Activated CD8-positive, alpha-beta memory T cell treated with anti-CD3 and anti-CD28 coated beads, Interleukin-2, amount 50 U/mL, for 48 hours (primary cell): Measurements from ENCODE around the gene ELL2.

Experiments used
- DNase-seq: peaks from one replicate; pipeline ENCODE4 v3.0.0-alpha.2; 2020

ELL2 gene

DNA sequence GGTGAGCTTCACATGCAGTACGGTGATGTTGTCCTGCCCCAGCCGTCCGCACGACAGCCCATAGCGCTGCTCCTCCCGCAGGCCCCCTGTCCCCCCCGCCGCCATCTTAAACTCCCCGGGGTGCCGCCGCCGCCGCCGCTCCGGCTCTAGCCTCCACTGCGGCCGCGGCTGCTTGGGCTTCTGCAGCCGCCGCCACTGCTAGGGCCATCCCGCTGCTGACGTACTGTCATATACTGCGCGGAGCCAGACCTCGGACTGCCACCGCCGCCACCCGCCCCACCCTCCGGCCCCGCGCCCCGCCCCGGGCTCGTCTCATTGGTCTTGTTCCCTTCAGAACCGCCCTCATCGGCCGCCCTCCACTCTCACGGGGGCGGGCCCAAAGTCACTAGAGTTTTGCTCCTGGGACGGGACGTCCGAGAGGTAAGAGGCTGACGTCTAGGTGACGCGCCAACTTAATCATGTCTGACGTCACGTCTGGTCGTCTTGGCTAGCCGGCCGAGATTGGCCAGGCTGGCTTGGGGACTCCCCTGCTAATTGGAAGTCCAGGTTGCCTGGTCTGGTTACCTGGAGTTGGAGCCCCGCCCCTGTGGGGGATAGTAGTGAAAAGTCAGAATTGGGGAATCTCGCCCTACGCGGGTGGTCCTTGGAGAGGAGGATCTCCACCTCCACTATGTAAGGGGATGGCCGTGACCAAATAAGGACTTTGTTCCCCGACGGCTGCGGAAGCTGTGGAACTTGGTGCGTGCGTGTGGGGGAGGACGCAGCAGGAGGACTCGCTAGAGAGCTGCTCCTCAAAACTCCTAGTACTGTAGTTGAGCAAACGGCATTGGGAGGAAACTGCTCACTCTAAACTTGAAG, at the start of gene ELL2:
Gene ELL2 (minus strand): TSS at position 235 of the 858 bp plus-strand sequence. CDS start 130 bp downstream, at position 105.
- peak; percentile 97 for DNase-seq

DNA sequence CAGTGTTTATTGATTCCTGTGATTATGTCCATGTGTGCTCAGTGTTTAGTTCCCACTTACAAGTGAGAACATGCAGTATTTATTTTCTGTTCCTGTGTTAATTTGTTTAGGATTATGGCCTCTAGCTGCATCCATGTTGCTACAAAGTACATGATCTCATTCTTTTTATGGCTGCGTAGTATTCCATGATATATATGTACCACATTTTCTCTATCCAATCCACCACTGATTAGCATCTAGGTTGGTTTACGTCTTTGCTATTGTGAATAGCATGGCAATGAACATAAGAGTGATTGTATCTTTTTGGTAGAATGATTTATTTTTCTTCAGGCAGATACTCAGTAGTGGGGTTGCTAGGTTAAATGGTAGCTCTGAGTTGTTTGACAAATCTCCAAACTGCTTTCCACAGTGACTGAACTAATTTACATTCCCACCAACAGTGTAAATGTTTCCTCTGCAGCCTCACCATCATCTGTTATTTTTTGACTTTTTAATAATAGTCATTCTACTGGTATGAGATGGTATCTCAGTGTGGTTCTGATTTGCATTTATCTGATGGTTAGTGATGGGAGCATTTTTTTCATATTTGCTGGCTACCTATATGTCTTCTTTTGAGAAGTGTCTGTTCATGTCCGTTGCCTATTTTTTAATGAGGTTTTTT, 47.5 kb upstream of the ELL2 start:
- DNase-seq, result no peak

DNA sequence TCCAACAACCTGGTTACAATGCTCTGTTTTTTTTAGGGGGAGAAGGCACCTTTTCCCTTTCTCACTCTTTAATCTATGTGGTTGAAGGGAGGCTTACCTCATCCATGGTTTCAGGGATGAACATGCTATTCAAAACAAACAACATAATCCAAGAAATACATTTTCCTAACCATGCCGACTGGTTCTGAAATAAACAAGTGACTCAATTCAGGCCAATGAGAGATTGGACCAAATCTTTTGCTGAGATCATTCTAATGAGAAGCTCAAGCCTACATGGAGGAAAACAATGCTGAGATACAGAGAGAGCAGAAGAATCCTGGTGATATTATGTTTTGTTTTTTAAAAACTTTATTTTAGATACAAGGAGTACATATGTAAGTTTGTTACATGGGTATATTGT, 46.8 kb upstream of the ELL2 start:
- DNase-seq, result no peak

DNA sequence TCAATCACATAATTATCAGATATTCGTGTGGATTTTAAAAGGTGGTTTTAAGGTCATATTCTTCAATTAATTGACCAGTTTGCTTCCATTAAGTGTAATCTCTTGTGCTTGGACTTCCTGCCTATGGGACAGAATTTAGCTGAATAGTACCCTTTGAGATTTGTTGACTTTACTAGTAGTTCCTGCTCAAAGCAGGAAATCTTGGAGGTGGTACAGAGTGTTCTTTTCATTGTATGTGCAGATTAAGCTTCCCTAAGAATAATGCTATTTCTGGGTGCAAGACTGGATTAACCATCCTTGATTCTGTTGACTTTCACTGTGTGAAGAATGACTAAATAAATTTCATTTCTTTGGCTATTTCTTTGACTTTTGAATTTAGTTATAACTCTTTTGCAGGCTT, 45.4 kb upstream of the ELL2 start:
- DNase-seq, result no peak

DNA sequence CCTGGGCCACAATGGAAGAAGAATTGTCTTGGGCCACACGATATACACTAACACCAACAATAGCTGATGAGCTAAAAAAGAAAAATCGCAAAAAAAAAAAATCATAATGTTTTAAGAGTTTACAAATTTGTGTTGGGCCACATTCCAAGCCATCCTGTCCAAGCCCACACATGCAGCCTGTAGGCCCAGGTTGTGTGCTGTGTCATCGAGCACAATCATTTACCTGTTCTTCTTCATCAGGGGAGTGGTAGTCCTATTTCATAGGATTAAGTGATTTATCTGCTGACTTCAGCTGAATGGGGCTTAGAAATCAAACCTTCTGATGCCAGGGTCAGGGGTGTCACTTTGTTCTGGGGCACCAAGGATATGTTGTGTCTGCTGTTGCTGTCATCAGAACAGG, 44.6 kb upstream of the ELL2 start:
- DNase-seq, result no peak

DNA sequence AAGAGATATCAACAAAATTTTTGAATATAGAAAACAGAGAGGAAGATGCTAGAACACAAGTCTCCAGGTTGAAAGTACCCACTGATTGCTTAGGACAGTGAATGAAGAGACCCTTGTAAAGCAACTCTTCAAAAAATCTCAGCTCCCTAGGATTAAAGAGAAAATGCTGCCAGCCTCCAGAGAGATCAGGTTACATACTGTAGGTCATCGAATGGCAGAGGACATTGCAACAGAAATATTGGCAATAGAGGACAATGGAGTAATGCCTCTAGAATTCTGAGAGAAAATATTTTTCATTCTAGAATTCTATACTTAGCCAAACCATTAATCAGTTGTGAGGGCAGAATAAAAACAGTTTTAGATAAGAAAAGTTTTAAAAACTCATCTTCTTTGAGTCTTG, 43.1 kb upstream of the ELL2 start:
- DNase-seq, result no peak

DNA sequence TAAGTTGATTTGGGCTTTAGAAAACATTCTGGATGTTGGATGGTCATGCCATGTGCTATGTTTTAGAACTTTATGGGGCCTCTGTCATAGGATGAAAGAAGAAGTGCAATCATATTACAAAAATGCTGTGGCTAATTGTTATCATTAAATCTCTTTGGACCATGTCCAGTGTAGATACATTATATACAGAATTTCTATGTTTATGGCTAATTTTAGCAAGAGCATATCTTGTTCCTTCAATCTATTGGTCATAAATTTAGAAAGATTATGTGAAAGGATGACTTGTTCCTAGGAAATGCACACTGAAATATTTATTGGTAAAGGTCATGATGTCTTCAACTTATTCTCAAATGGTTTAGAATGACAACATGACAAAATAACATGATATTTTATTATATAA, 42.4 kb upstream of the ELL2 start:
- DNase-seq, result no peak

DNA sequence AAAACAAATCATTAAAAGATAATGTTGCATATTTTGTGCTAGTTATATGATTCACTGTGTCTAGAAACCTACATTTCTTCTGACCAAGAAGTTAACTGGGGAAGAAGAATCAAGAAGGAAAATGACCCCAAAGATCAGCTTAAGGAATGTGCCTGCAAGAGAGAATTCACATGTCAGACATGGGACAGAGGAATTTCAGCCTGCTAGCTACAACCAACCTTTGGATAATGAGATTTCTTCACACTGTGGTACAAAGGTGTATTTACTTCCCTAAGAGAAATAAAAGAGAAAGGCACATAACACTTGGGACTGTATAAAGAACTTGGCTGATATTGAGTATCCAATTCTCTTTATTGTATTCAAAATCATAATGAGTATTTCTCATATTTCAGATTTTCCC, 39.6 kb upstream of the ELL2 start:
- no peak for DNase-seq

DNA sequence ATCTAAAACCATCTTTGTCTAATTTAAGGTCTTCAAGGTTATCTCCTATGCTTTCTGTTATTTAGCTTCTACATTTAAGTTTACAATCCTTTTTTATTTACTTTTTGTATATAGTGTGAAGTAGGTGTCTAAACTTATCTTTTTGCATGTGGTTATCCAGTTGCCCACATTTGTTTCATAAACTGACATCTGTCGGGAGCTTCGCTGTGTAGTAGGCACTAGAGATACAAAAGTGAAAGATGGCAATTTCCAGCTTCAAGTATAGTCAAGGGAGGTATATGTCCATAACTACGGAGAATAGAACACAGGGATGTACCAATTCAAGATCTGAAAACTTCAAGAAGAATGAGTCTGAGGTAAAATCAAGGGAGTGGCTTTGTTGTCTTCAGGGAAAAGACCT, 38.7 kb upstream of the ELL2 start:
- DNase-seq, result no peak

DNA sequence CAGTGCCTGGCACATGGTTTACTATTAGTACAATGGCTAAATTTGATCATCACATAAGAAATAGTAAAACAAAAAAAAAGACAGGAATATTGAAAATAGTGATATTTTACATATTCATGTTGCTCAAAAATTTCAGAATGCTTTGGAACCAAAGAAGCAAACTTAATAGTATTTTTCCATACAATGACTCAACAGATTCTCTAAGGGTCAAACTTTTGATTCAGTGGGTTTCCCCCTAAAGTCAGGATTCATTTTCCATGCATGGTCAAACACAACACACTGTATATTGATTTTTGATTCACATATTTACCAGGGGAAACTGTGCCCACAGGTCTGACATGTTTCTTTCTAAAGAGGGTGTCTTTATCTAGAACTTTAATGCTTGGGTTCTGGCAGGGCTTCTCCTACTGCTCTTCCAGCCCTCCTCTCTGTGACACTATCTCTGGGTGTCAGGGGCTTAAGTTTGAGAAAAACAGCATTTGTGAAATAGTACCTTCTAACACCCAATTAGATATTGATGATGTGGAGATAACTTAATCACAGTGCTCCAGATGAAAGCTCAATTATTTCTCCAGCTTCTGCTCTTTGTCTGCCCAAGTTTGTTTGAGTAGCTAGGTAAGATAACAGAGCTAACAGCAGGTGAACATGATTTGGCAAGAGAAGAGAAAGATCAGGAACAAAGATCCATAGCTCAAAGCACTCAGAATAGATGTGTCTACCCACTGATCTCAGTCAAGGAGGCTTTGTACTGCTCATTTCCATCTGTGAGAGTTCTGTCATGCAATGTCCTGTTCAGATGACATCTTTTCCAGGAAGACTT, 35.5 kb upstream of the ELL2 start:
- no peak for DNase-seq

DNA sequence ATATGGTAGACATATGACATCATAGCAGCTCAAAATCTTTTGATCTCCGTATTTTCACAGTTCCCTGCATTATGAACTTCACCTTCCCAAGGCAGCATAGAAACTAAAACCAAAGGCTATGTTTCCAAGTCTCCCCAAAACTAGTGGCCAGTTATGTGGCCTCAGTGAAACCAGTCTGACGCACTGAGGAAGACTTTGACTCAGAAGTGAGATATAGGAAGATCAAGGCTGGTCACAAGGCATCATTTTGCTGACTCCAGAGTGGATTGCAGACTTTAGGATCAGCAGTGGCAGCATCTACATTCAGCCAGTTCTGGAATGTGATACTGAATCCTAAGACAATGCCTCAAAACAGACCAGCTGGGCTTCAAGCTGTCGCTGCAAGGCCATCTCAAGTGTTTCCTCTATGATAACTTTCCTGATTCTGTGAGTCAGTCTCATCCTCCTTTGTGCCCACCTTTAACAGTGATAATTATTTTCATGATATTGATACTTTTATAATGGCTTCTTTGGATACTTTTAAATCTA, 34.4 kb upstream of the ELL2 start:
- no peak for DNase-seq

DNA sequence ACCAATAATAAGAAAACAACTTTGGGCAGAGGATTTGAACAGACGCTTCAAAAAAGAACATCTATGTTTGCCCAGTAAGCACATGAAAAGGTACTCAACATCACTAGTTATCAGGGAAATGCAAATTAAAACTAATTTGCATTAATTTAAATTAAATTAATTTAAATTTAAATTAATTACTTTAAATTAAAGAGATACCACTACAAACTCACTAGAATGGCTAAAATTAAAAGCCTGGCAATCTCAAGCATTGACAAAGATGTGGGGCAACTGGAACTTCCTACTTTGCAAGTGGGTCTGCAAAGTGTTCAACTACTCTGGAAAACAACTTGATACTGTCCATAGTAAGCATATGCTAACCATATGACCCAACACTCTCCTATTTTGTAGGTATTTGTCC, 32.1 kb upstream of the ELL2 start:
- DNase-seq, result no peak

DNA sequence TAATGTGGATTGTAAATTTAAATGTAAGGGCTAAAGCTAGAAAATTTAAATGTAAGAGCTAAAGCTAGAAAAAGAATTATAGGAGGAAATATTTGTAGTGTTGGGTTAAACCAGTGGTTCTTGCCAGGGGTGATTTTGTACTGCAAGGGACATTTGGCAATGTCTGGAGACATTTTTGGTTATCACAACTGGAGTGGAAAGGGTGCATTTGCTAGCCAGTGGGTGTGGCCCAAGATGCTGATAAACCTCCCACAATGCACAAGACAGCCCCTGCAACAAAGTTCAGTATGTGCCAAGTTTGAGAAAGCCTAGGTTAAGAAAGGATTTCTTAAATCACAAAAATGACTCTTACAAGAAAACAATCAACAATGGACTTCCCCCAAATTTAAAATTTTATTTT, 31.6 kb upstream of the ELL2 start:
- no peak for DNase-seq

DNA sequence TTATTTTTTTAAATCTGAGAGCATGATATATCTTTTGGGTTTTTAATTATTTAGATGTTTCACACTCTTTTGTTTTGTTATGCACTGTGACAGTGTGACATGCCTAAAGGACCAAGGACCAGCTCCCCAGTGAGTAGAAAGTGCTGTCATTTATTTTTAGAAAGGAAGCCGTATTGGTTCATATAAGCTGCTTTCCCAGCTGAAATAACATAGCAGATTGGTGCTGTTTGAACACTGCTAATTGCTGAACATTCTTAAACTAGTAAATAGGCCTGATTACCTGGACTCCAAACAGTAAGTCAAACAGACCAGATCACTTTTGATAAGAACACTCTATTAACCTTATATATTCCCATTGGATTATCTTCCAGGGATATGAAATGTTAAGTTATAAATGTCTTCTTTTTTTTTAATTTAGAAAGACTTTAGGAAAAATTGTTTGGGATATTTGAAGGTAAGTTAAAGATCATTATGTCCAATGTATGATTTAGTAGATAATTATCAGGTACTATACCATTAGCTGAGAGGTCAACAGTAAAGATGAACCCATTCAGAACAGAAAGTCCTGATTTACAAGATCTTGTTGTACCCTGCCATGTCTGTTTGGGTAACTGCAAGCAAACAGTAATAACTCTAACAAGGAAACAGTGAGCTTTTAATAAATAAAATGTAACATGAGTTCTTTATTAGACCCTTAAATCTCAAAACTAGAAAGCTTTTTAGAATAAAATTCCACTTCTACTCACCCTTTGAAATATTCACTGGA, 27.8 kb upstream of the ELL2 start:
- no peak for DNase-seq

DNA sequence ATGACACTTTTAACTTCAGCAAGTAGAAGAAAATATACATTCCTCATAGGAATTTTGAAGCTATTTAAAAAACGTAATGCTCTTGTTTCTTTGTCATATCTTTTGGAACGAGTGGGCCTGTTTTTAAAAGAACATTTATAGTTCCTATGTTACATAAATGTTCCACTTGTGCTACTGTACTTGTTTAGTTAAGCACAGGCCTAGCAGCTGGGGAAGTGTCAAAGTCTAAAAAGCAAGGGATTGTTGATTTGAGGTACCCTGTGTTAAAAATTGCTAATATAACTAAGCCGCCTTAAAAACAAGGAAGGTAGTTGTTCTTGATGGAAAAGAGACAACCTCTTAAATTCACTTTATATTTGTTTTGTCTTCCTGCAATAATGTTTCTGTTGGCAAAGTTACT, 27.2 kb upstream of the ELL2 start:
- no peak for DNase-seq

DNA sequence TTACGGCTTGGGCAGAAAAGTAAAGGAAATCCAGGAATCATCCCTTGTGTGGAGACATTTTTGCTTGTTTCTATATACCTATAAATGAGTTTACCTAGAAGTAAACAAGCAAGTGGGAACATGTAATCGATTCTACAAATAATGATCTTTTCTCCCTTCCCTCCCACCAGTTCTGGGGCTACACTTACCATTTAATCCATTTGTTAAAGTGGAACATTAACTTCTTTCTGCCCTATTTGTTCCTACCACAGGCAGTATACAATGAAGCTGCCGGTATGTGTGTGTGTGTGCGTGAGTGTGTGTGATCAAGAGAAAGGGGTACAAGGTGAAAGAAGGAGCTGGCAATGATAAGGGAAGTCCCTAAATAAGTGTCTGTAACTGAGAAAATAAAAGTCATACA, 26.4 kb upstream of the ELL2 start:
- DNase-seq, result no peak

DNA sequence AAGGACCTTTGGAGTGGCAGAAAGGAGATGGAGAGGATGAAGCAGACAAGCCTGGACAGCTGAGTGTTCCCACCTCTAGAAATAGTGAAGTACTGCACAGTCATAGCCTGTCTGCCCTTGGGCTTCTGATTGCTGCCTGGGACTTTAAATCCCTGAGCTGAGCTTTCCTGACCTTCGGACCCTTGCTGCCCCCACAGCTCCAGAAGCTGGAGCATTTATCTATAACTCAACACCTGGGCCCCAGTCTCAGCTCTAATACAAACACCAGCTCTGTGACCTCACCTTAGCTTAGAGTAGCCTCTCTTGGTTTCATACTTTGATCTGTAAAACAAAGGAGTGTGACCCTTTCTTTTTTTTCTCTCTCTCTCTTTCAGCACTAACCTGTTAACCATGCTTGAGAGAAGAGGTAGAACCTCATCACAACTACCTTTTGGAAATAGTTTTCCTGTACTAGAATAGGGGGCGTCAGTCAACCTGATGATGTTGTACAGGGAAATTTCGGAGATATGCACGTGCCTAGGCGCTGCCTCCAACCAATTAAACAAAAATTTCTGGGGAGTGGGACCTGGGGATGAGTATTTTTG, 25.4 kb upstream of the ELL2 start:
- no peak for DNase-seq

DNA sequence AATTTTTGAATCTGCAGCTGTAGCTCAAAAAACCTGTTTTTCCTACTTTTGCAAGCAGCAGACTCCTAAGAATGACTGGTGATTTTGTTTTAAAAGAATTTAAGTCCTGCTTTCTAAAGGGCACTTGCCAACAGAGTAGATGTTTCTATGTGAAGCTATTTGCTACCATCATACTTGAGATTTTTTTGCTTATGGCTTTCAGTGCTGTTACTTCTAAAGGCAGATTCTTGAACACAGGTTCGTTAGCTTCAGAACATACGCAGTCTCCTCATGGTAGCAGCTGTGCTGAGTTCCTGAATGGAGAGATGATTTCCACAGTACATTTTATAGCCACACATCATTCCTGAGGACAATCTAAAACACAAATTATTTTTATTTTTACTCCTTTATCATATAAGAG, 24.4 kb upstream of the ELL2 start:
- DNase-seq, result no peak

DNA sequence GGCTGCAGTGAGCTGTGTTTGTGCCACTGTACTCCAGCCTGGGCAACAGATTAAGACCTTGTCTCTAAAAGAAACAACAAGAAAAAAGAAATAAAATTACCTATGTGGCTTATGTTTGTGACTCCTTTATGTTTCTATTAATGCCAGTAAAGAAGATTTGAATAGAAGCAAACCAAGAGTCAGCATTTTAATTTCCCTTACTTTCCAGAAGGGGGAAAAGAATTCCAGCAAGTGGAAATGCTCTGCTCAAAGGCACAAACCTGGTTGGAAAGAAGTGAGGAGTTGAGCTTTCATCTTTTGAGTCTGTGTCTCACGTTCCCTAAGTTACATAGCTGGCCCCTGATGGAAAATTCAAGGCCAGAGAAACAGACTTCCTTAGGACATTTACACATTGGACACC, 23.6 kb upstream of the ELL2 start:
- no peak for DNase-seq

DNA sequence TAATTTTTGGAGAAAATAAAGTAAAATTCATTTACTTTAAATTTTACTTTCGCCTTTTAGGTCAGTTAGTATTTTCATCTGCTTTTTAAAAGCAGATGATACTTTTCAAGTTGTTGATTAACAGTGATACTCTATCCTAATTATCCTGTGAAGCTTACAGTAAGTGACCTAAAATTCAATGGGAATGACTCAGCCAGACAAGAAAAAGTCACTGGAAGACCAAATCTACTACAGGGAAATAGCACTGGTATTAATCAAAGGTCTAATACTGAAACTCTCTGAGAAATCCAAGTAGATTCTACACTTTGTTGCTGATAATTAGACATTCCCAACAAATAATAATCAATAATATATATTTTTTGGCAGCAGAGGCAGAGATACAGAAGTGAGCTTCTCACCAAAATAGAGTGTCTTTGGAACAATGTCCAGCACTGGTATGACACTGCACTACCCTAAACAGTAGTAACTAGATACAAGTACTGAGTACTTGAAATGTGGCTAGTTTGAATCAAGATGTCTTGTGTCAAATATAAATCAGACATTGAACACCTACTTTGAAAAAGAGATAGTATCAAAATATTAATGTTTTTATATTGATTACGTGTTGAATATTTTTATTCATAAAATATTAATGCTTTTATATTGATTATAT, 22.8 kb upstream of the ELL2 start:
- DNase-seq, result no peak

DNA sequence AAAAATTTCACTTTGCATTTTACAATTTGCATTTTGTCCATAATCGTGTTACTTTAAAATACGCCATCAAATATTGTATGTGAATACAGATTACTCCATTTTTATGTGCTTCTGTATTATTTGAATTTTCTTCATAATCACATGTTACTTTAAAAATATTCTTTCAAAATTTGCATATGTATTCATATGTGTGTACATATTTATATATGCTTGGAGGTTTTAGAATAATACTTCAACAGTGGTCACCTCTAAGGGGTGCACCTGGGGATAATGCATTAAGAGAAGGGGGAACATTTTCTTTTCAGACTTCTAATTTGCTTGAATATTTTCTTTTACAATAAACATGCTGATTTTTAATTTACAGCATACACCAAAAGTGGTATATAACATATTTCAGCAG, 21.9 kb upstream of the ELL2 start:
- no peak for DNase-seq

DNA sequence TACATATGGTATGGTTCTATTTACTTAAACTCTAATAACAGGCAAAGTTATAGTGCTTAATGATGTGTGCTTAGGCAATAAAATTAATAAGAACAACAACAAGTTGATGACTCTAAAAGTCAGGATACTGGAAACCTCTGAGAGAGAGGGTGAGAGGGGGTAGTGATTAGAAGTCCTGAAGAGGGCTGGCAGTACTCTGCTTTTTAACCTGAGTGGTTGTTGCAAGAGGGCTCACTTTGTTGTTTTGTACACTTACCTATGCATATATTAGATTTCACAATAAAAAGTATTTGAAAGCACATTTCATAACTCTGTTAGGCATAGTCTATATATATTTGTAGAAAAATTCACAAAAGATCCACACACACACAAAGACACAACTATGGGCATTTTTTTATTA, 21.4 kb upstream of the ELL2 start:
- no peak for DNase-seq
